ENCODE results near the gene MKNK1.

GRCh38 chr1:46630719-46631118, 26.7 kb upstream of the MKNK1 start:
- TF ChIP-seq CTCF (conservative IDR thresholded peaks at IDR 0.05 in 1 of 2, IDR thresholded peaks at IDR 0.05 in 1 of 2; ENCODE audit: extremely low read depth in 1 of 2, insufficient read depth in 1 of 2, low read depth in 1 of 2, low read length in 2 of 2) (no peak), EZH2 (IDR thresholded peaks at IDR 0.05; ENCODE audit: borderline replicate concordance, low read length) (no peak)

All from mammary epithelial cell (primary cell).